Urothelium cell line (cell line): ENCODE data around the gene IL6R.
"Not testable (repeated sequence)": the region's sequence is repeated elsewhere in the genome, so short reads cannot be mapped to it uniquely, and the experiment has no call there.

Experiments
- DNase-seq: peaks from one replicate; pipeline ENCODE4 v3.0.0; 2011; ENCODE audit warnings: low spot score, mixed read lengths
- FAIRE-seq: peaks from 2 replicates; lab custom pipeline; 2011; peaks lifted over from hg19 to GRCh38; lab: Jason Lieb, UNC

IL6R gene

GRCh38 chr1:154478639-154479038 lies 73.5 kb downstream of the IL6R start:
- DNase-seq (no peak), FAIRE-seq (no peak)

- peak; percentile 83 for DNase-seq
Observed at GRCh38 chr1:154479764-154480421, 74.8 kb downstream of the IL6R start.

GRCh38 chr1:154481053-154481452 lies 75.9 kb downstream of the IL6R start:
- DNase-seq = no peak
- no peak for FAIRE-seq

More at GRCh38 chr1:154479764-154480421, 74.8 kb downstream of the IL6R start:
- FAIRE-seq = no peak

GRCh38 chr1:154483941-154484803 lies 79.0 kb downstream of the IL6R start:
- DNase-seq = peak; percentile 49
- no peak for FAIRE-seq

- no peak for DNase-seq
- no peak for FAIRE-seq
Observed at GRCh38 chr1:154485106-154485505, 80.0 kb downstream of the IL6R start.

GRCh38 chr1:154485910-154486496 lies 80.9 kb downstream of the IL6R start:
- DNase-seq (no peak), FAIRE-seq (no peak)

- not testable (repeated sequence) for DNase-seq, FAIRE-seq
Observed at GRCh38 chr1:154486756-154487155, 81.6 kb downstream of the IL6R start.

GRCh38 chr1:154488922-154489321 lies 83.8 kb downstream of the IL6R start:
- FAIRE-seq = no peak
- DNase-seq = no peak

- no peak for FAIRE-seq
- DNase-seq = no peak
Observed at GRCh38 chr1:154489695-154490274, 84.6 kb downstream of the IL6R start.

- FAIRE-seq (no peak), DNase-seq (no peak)
Observed at GRCh38 chr1:154490317-154490716, 85.2 kb downstream of the IL6R start.

GRCh38 chr1:154492115-154492514 lies 87.0 kb downstream of the IL6R start:
- DNase-seq = no peak
- FAIRE-seq = no peak

- no peak for DNase-seq
- FAIRE-seq = no peak
Observed at GRCh38 chr1:154493276-154493675, 88.1 kb downstream of the IL6R start.

- DNase-seq (no peak), FAIRE-seq (no peak)
Observed at GRCh38 chr1:154495496-154496273, 90.5 kb downstream of the IL6R start.

GRCh38 chr1:154496383-154496782 lies 91.2 kb downstream of the IL6R start:
- no peak for FAIRE-seq
- no peak for DNase-seq

GRCh38 chr1:154497026-154497806 lies 92.1 kb downstream of the IL6R start:
- FAIRE-seq (no peak), DNase-seq (no peak)

- no peak for DNase-seq
- no peak for FAIRE-seq
Observed at GRCh38 chr1:154499446-154499845, 94.3 kb downstream of the IL6R start.

GRCh38 chr1:154500533-154500932 lies 95.4 kb downstream of the IL6R start:
- FAIRE-seq (no peak), DNase-seq (no peak)

GRCh38 chr1:154501423-154502065 lies 96.4 kb downstream of the IL6R start:
- FAIRE-seq (no peak), DNase-seq (no peak)

- FAIRE-seq (no peak), DNase-seq (no peak)
Observed at GRCh38 chr1:154502066-154502743, 97.1 kb downstream of the IL6R start, which contains the start of the genes SHE and TDRD10. Gene SHE, minus strand, starts transcription at chr1:154502412. Its CDS starts 386 bp downstream, at chr1:154502026. Gene TDRD10, plus strand, starts transcription at chr1:154502219. Its CDS starts 4,685 bp downstream, at chr1:154506904.
